Renal pelvis (tissue), 4 donors: ENCODE measurements around the gene LNP1. TPM values are rescaled to one million over a fixed set of nuclear protein-coding genes. Genes with fewer than 3 reads are reported as not detected.
A peak's percentile ranks its signal among the peaks of the same experiment; 100 is the strongest.

Source experiments
- DNase-seq: peaks from one replicate; pipeline ENCODE4 v3.0.0-alpha.2; 2013
- polyA plus RNA-seq, 3 donors: library from polyadenylated mRNA; unstranded; fragments of 120-200 nt; gene quantifications; one replicate each; pipeline ENCODE4 v1.2.1, GENCODE V29; 2013; ENCODE audit not compliant: insufficient read length in 3 of 3

Gene LNP1
- polyA plus RNA-seq, 3 donors: 4.6 to 7.4 (median 6.7) TPM

DNA sequence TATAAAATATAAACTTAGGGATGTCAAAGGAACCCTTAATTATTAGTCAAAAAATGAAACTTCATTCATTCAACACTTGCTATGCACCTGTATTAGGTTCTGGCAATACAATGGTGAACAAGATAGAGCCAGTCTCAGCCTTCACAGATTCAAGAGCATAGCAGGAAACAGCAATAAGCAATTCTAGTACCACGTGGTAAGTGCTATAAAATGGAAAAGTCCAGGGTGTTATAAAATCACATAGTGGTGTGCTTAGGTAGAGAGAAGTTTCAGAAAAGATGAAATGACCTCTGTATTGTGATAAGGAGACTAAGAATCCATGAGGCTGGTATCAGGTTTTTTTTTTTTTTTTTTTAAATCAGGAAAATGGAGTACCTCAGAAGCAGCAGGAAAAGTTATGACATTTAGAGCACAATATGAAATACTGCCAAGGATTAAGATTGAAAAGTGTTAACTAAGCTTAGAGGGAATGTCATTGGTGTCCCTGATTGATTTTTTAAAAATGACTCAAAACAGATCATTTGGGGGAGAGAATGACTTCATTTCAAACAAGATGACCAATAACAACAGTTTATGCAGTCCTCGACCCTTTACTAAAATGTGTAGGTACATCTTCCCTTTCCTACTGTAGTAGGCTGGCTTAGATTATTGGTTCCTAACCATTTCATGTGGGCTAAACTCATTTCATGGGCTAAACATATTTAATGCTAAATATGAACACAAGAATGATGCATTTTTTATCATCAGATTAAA lies 5.5 kb upstream of the LNP1 start:
- no peak for DNase-seq

DNA sequence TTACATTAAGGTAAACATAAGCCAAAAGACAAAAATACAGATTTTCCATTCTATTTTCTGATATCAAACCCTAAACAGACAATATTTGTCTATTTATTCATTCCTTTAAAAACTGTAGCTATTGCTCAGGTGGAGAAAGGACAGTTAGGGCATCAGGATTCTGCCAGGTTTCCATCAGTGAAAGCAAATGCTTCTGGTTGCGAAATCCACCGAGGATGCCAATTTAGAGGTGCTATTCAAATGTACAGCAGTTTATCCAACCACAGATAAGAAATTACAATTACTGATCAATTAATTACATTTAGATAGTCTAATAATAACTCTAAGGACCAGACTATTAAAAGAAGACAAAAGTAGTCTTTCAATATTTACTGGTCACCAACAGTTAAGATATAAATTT lies 4.4 kb upstream of the LNP1 start:
- DNase-seq: no peak

DNA sequence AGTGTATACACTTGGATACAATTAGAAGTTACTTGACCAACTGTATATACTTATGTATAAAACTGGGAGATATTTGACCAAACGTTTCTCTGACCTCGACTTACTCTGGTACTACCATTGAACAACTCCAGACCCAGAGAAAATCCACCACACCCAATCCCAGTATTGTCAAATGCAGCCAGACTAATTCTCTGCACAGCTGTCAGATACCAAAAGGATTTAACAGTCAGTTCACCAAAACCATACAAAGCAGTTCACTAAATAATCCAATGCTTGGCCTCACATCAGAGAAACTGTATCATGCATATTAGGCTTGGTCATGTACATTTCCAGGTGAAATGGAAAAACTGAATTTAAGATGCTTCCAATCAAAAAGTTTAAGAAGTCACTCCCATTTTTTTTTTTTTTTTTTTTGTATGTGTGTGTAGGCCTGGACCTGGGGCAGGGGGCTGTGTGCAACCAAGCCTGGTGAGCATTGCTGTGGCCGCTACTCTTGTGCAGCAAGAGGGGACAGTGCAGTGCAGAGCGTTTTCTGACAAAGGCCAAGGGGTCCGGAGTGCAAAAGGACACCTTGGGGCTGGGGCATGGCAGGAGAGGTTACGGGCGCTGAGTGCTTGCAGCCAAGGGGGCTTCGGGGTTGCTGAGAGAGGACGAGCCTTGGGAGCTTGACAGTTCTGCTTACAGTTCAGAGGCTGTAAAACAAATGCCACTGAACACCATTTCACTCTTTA lies 1.8 kb upstream of the LNP1 start:
- DNase-seq: no peak

DNA sequence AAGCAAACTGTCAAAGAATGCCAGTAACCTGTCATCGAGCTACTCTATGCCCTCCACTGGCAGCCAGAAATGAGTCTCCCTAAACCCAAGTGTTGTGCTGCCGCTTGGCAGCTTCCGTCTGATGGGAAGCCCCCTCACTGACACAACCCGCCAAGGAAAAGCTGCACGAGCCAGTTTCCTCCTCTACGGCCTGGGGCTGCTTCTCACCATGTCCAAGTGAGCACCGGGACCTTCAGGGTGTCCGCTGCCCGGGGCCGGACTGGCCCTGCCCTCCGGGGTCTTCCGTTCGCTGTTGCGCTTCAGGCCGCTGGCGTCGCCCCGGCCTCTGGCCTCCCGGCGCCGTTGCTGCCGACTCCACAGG lies 940 bp upstream of the LNP1 start:
- no peak for DNase-seq

DNA sequence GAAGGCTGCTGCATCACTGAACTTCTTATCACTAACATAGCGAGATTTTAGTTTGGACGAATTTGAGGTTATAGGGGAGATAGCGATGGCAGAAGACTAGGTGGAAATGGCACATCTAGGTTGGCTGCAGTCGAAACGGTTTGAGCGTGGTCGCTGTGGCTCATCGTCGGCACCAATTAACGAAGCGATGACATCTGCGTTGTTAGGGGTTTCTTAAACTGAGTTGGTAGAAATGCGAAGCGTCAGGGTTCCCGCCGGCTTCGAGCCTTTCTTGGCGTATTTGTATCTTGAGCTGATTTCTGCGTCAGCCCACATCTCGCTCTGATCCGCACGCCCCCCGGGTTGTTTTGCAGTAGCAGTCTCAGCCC lies 319 bp downstream of the LNP1 start:
- peak; percentile 35 for DNase-seq

DNA sequence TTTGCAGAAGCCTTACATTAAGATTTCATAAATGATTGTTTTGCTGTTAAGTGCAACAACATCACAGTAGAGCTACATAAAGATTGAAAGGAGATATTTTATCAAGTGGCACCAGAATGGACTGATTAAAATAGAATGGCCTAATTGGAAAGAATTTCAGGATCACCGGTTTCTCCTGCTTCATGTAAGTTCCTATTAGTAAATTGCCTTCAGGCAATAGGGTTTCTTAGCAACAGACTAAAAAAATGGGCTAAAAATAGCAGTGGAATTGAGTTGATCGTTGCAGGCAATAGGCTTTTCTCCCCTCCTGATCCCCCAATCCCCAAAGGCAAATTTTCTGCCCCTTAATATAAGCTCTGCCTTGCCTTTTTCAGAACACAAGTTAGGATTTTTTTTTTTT lies 917 bp downstream of the LNP1 start:
- DNase-seq: peak; percentile 58

DNA sequence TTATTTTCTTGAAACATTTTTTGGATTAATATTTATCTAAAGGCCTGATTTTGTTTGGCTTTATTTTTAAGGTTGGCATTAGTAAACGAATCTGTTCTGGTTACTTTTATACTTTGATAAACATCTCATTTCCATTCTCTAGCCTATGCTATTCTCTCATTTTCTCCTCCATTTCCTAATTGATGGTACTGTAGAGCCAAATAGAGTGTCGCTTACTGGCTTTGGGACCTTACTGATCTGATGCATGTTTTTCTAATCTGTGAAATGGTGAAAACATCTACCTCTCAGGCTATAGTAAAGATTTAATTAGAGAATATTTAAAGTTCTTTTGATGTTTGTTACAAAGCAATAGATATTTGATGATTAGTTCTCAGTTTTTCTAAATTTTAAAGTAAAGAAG lies 1.6 kb downstream of the LNP1 start:
- DNase-seq: no peak

DNA sequence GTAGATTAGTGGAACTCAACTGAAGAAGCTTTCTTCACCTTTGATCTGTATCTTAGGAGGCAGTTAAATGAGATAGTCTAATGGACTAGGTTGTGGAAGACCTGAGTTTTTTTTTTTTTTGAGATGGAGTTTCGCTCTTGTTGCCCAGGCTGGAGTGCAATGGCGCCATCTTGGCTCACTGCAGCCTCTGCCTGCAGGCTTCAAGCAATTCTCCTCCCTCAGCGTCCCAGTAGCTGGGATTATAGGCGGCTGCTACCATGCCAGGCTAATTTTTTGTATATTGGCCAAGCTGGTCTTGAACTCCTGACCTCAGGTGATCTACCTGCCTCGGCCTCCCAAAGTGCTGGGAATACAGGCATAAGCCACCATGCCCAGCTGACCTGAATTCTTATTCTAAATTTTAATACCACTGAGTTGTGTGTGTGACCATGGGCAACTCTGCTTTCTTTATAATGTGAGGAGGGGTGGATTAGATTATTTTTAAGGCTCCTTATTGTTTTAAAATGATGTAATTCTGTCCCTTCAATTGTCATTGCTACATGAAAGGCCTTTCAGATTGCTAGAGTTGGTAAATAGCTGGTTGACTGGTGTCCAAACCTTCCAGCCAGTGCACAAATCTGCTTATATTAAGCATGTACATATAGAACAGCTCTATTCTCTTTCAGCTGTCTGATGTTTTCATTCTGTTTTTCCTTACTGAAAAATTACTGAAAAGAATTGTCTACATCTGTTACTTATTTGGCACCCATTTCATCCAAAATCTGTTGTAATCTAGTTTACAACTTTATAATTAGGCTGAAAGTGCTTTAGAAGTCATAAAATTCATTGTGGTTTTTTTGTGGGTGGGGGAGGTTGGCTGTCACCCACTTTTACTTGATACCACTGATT lies 2.3 kb downstream of the LNP1 start:
- DNase-seq: no peak

DNA sequence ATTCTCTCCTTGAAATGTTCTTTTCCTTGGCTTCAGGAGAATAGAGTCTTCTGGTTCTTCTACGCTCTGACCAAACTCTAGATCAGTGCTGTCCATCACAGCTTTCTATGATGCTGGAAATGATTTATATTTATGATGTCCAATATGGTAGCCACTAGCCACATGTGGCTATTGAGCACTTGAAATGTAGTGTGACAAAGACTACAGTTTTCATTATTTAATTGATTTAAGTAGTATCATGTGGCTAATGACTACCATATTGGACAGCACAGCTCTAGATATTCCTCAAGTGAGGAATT lies 2.9 kb downstream of the LNP1 start:
- no peak for DNase-seq

DNA sequence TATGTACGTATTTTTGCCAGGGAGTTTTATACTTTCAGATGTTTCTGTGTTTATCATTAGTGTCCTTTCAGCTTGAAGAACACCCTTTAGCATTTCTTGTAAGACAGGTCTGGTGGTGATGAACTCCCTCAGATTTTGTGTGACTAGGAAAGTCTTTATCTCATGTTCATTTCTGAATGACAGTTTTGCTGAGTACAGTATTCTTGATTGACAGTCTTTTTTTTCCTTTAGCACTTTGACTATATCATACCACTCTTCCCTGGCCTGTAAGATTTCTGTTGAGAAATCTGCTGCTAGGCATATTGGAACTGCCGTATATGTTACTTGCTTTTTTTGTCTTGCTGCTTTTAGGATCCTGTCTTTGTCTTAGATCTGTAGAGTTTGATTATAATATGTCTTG lies 5.8 kb downstream of the LNP1 start:
- no peak for DNase-seq

DNA sequence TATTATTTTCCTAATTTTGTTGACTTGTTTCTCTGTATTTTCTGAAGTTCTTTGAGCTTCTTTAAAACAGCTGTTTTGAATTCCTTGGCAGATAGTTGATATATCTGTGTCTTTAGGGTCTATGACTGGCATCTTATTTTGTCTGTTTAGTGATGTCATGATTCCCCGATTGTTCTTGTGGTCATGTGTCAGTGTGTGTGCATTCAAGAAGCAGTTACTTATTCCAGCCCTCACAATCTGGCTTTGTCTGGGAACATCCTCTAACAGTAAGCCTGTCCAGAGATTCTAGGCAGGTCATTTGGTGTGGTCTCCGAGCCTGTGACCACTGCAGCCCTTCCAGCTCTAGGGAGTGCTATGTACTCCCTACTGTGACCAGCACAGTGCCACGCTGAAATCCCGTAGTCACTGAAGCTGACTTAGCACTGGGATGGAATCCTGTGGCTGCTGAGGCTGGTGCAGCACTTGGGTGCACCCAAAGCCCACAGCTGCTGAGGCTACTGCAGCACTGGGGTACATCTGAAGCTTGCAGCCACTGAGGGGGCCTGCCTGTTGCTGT lies 6.7 kb downstream of the LNP1 start:
- no peak for DNase-seq

DNA sequence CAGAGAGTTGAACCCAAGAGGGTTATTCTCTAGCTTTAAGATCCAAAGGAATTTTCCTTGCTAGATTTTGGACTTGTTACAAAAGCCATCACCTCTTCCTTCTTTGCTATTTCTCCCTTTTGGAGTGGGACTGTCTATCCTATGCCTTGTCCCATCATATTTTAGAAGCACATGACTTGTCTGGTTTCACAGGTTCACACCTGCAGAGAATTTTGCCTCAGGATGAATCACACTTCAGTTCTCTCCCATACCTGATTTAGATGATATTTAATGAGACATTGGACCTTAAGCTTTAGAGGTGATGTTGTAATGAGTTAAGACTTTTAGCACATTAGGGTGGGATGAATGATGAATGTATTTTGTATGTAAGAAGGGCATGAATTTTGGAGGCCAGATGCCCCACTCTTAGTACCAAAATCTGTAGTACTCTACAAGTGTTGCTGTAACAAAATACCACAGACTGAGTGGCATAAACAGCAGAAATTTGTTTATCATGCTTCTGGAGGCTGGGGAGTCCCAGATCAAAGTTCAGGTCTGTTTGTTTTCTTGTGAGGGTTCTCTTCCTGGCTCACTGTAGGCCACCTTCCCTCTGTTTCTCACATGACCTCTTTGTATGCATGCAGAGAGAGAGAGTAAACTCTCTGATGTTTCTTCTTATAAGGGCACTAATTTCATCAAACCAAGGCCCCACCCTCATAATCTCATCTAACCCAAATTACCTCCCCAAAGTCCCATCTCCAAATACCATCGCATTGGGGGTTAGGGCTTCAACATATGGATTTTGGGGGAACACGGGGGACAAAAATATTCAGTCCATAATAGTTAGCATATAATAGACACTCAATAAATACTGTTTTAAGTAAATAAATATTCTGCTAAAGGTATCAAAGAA lies 10.0 kb downstream of the LNP1 start:
- DNase-seq: no peak

DNA sequence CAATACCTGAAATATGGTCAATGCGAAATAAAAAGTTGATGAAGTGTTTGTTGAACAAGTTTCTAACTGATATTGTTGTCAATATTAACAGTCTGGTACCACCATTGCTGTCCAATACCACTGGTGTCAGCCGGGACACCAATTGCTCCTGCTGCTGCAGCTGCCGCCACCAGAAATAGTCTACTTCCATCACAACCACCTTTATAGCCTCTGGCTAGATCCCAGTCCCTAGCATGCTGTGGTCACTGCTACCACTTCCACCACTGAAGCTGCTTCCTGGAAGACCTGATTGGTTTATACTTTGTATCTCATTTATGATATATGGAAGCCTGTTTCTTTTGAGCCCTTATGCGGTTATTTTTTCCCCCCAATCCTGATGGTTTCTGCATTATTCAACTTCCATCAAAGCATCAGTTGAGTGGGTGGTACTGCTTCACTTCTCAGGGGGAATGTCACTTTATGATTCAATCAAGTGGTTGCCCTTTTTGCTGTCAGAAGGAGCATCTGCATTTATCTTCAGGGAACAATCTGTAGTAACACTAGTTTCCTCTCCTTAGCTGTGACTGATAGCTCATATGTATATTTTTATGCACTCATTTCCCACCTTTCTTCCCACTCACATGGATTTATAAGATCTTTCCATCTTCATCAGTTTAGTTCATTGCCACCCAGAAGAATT lies 11.7 kb downstream of the LNP1 start:
- DNase-seq: no peak

DNA sequence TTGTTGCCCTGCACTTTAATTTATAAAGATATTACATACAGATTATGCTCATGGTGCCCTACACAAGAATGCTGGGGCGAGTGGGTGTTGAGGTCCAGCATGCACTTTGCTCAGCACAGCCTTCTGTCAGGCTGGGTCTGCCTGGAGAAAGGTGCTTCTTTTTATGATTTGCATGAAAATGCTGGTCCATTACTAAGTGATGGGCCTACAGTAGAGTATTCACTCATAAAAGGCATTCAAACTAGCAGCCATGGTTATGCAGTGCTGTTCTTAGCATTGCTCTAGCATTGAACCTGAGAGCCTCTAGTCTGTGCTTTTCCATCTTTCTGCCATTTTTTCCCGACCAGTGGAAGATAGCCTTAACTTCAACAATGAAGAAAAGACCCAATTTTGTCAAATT lies 12.3 kb downstream of the LNP1 start:
- DNase-seq: no peak

DNA sequence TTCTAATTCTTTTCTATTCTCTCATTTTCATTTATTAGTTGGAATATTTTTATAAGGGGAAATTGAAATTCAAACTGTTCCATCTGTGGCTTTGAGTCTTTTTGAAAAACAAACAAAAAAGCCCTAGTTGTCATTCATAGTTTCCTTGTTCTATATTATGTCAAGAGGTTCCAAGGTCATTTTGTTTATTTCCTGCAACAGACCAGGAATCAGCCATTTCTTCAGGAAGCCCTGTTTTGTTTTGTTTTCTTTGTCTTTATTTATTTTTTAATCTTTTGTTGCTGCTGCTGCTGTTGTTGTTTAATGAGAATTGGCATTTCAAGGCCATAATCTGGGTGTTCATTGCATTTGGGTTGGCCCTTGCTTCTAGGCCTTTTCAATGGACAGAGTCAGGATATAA lies 14.8 kb downstream of the LNP1 start:
- DNase-seq: no peak

DNA sequence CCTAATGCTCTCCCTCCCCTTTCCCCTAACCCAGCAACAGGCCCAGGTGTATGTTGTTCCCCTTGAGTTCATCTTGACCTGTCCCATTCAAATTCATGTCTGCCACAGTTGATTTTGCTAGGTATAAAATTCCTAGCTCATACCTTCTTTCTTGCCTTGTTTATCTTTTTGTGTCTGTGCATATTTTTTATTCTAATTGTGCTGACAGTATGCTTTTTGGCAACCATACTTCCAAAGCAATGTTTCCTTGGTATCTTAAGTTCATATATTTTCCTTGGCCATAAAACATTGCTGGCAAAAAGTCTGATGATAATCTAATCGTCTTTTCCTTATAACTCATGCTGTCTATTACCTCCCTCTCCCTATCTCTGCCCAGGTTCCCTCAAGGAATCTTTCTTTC lies 15.5 kb downstream of the LNP1 start:
- DNase-seq: no peak

DNA sequence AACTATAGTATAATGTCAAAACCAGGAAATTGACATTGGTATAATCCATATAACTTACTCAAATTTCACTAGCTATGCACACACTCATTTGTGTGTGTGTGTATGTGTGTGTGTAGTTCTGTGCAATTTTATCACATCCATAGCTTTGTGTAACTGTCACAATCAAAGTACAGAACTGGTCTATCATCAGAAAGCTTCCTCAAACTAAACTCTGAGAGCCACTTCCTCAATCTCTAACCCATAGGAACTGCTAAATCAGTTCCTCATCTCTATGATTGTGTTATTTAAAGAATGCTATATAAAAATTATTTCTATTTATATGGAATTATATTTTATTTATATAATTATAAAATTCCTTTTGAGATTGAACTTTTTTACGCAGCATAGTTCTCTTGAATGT lies 18.1 kb downstream of the LNP1 start:
- DNase-seq: no peak

DNA sequence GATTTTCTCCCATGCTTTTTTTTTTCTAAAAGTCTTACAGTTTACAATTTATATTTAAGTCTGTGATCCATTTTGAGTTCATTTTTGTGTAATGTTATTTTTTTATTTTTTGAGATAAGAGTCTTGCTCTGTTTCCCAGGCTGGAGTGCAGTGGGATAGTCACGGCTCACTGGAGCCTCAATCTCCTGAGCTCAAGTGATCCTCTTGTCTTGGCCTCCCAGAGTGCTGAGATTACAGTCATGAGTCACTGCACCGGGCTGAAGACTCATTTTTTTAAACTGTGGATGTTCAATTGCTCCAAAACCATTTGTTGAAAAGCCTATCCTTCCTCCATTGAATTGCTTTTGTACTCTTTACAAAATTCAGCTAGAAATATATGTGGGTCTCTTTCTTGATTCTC lies 19.5 kb downstream of the LNP1 start:
- DNase-seq: no peak

DNA sequence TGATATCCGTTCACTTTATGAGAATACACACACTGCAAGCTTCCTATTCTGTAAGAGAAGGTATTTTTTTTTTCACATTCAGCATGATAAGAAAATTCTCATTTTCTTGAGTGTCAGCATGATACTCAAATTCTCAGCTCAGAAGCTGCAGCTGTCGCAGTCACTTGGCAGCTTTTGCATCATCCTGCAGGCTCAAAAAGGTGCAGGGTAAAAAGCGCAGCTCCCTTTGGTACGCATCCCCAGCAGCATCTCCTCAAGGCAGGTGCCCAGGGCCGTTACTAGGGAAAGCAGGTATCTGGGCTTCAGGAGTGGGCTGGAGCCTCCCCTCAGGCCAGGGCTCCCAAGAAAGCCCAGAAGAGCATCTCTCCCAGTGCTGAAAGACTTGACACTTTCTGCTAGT lies 22.3 kb downstream of the LNP1 start:
- DNase-seq: no peak

DNA sequence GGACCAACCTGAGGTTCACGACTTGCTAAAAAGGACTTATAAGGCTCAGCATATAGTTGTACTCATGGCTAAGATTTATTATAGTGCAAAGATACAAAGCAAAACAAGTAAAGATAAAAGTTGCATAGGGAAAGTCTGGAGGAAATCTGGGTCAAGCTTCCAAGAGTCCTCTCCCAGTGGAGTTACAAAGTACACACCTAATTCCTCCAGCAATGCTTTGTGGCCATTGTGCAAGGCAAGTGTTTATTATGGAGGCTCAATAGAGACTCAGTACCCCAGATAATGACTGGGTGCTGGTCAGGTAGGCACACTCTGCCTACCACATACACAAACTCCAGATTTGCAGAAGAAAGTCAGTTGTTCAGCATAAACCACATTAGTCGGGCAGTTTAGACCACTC lies 22.9 kb downstream of the LNP1 start:
- no peak for DNase-seq

DNA sequence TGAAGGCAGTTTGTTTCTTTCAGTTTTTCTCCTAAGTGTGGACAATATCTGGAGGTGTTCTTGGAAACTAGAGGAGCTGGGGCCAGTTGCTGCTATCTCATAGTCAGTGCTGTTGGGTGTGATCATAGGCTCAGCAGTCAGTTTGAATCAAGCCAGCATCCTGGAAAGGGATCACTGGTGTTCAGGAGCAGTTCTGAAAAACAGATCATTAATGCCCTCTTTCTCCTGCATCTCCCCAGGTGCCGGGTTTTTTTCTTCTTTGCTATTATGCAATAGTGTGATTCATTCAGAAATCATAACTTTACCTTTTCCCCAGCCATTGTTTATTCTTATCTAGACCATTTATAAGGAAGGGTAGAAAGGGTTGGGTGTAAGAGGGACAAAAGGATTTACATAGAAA lies 24.0 kb downstream of the LNP1 start:
- no peak for DNase-seq
